Transverse colon (tissue), 4 donors: Measurements from ENCODE around the gene ERC2. TPM values are rescaled to one million over a fixed set of nuclear protein-coding genes. Genes with fewer than 3 reads are reported as not detected.

Source experiments
- DNase-seq: peaks from one replicate; pipeline ENCODE4 v3.0.0-alpha.2; 2019
- H3K27ac ChIP-seq, 4 donors: fragments of 200-600 bp; sonication (generic); 2 replicates each; pipeline ENCODE4 v1.5.1; 2016 to 2018; ENCODE audit warnings: inconsistent platforms in 4 of 4
- H3K27me3 ChIP-seq: fragments of 200-600 bp; sonication (generic); 2 replicates; pipeline ENCODE4 v1.5.1; 2017; ENCODE audit warnings: inconsistent platforms
- H3K36me3 ChIP-seq, 4 donors: fragments of 200-600 bp; sonication (generic); 2 replicates each; pipeline ENCODE4 v1.5.1; 2017 to 2019; ENCODE audit warnings: inconsistent platforms in 4 of 4
- H3K4me1 ChIP-seq, 4 donors: fragments of 200-600 bp; sonication (generic); 2 replicates each; pipeline ENCODE4 v1.5.1; 2017 to 2020; ENCODE audit warnings: inconsistent platforms in 4 of 4
- H3K4me3 ChIP-seq, 4 donors: fragments of 200-600 bp; sonication (generic); 1 replicate in 1 of 4; 2 replicates in 3 of 4; pipeline versions ENCODE4 v1.5.1 to v1.6.1; 2017 to 2019; ENCODE audit warnings: inconsistent platforms in 4 of 4
- H3K9me3 ChIP-seq, 2 donors: fragments of 200-600 bp; sonication (generic); 2 replicates each; pipeline ENCODE4 v1.5.1; 2017 to 2019; ENCODE audit warnings: inconsistent platforms in 2 of 2
- CTCF ChIP-seq, 5 experiments: fragments of 200-600 bp in 3 of 5; fragments of 450-650 bp in 2 of 5; sonication (generic) in 3 of 5; IDR thresholded peaks; 1 replicate in 2 of 5; 2 replicates in 3 of 5; pipeline ENCODE4 v1.5.1; 2016 to 2017; ENCODE audit warnings: antibody characterized with exemption in 5 of 5, inconsistent platforms in 3 of 5, mild to moderate bottlenecking in 2 of 5, moderate library complexity in 1 of 5
- EP300 ChIP-seq: sonication (generic); formaldehyde crosslinking; IDR thresholded peaks from one replicate; pipeline ENCODE4 v1.6.1; 2017; ENCODE audit warnings: antibody characterized with exemption, low read depth
- POLR2A ChIP-seq: fragments of 450-650 bp; IDR thresholded peaks from one replicate; pipeline ENCODE4 v1.6.1; 2016; ENCODE audit warnings: antibody characterized with exemption, mild to moderate bottlenecking, moderate library complexity
- POLR2AphosphoS5 ChIP-seq, 3 donors: sonication (generic); formaldehyde crosslinking; IDR thresholded peaks; one replicate each; pipeline ENCODE4 v1.6.1; 2016; ENCODE audit warnings: antibody characterized with exemption in 3 of 3
- WGBS, 2 donors: methylation state at CpG; one replicate each; pipeline ENCODE4 v1.1.5; 2018; ENCODE audit warnings: low coverage in 1 of 2; 5-methylcytosine and 5-hydroxymethylcytosine counted together
- in situ Hi-C, 4 donors: fragments of 200-750 bp; cut with MboI; loops; one replicate each; pipeline versions ENCODE4 v1.15.0 to v1.15.1; 2017; ENCODE audit warnings: low sequenced_read_pairs in 3 of 4, low pct_ligation_motif_present in 1 of 4, low pct_unique_long_range_greater_than_20kb in 1 of 4
- intact Hi-C: fragments of 100-400 bp; cut with DNase I; formaldehyde crosslinking; loops from one replicate; pipeline ENCODE4 v1.15.1; 2023; ENCODE audit warnings: low total_unique reads
- total RNA-seq, 4 donors: library from RNA; depleted of rRNA; stranded (reverse); fragments of >200 nt; gene quantifications; one replicate each; pipeline ENCODE4 v1.1.0, GENCODE V29; 2016

ERC2 gene
- total RNA-seq, 4 donors from 2014 or later: 0.41 to 1.3 TPM; not detected in 2

GRCh38 chr3:55963601-55964000 lies 504.7 kb downstream of the ERC2 start:
- WGBS, 2 donors: 66 to 73% methylated on average over 3 to 6 of the region's 6 CpGs
- DNase-seq: no peak
- TF ChIP-seq CTCF (IDR thresholded peaks at IDR 0.05): no peak
- TF ChIP-seq POLR2A: no peak
- TF ChIP-seq POLR2AphosphoS5 (IDR thresholded peaks at IDR 0.05): no peak
- no peak for TF ChIP-seq EP300
- Histone ChIP-seq H3K27ac (no peak overlapping the region), H3K4me1 (no peaks in the 10 kb centered on the region), H3K27me3 (no peaks in the 10 kb centered on the region), H3K4me3 (no peak overlapping the region), H3K36me3 (no peaks in the 10 kb centered on the region), H3K9me3 (no peaks in the 10 kb centered on the region)
- intact Hi-C loops: no loop called here
- in situ Hi-C loops: no loop called here

GRCh38 chr3:55959471-55960080 lies 508.7 kb downstream of the ERC2 start:
- Histone ChIP-seq H3K27me3 (no peaks in the 10 kb centered on the region), H3K27ac (no peak overlapping the region), H3K4me1 (no peaks in the 10 kb centered on the region), H3K9me3 (no peaks in the 10 kb centered on the region), H3K36me3 (no peaks in the 10 kb centered on the region), H3K4me3 (no peak overlapping the region)
- TF ChIP-seq POLR2A (no peak), EP300 (no peak), POLR2AphosphoS5 (IDR thresholded peaks at IDR 0.05) (no peak), CTCF (IDR thresholded peaks at IDR 0.05) (no peak)
- in situ Hi-C loops: no loop called here
- intact Hi-C loops: no loop called here
- no peak for DNase-seq
- WGBS, 2 donors: 78 to 85% methylated on average over 4 to 7 of the region's 7 CpGs

GRCh38 chr3:55958605-55959004 lies 509.7 kb downstream of the ERC2 start:
- Histone ChIP-seq H3K36me3 (no peaks in the 10 kb centered on the region), H3K27ac (no peak overlapping the region), H3K27me3 (no peaks in the 10 kb centered on the region), H3K4me3 (no peak overlapping the region), H3K9me3 (no peaks in the 10 kb centered on the region), H3K4me1 (no peaks in the 10 kb centered on the region)
- in situ Hi-C loops: no loop called here
- intact Hi-C loops: no loop called here
- 92% methylated on average over 5 of the region's 8 CpGs; no CpG with 5 or more reads in 1 of the 2 donors for WGBS, 2 donors
- no peak for TF ChIP-seq CTCF (IDR thresholded peaks at IDR 0.05)
- TF ChIP-seq EP300: no peak
- no peak for TF ChIP-seq POLR2A
- no peak for TF ChIP-seq POLR2AphosphoS5 (IDR thresholded peaks at IDR 0.05)
- DNase-seq: no peak

- Histone ChIP-seq H3K36me3 (no peaks in the 10 kb centered on the region), H3K27me3 (no peaks in the 10 kb centered on the region), H3K9me3 (no peaks in the 10 kb centered on the region), H3K27ac (no peak overlapping the region), H3K4me3 (no peak overlapping the region), H3K4me1 (no peaks in the 10 kb centered on the region)
- no peak for TF ChIP-seq POLR2AphosphoS5 (IDR thresholded peaks at IDR 0.05)
- TF ChIP-seq EP300: no peak
- TF ChIP-seq CTCF (IDR thresholded peaks at IDR 0.05): no peak
- DNase-seq: no peak
- in situ Hi-C loops (no loop called here), intact Hi-C loops (no loop called here)
- WGBS, 2 donors: 63 to 67% methylated on average over 1 to 4 of the region's 4 CpGs
Observed at GRCh38 chr3:55955891-55956477, 512.3 kb downstream of the ERC2 start.
